ENCODE data around the gene NLRP5.

DNA sequence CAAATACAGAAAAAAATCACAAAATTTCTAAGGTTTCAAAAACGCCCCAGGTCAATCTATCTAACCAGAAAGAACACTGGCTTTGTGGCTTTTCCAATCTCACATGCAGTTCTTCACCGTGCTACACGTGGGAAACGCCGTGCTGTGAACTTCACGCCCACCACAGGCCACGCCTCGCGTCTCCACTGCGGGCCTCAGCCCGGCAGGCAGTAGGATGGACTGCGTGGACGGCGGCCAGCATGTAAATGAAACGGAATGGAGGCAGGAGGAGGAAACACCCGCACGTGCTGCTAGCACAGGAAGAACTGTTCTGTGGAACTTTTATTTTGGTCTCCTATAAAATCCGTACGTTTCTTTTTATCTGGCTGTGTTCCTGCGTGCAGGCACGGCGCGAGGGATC, 110.7 kb downstream of the NLRP5 start:
- TF ChIP-seq, protein P1, sequence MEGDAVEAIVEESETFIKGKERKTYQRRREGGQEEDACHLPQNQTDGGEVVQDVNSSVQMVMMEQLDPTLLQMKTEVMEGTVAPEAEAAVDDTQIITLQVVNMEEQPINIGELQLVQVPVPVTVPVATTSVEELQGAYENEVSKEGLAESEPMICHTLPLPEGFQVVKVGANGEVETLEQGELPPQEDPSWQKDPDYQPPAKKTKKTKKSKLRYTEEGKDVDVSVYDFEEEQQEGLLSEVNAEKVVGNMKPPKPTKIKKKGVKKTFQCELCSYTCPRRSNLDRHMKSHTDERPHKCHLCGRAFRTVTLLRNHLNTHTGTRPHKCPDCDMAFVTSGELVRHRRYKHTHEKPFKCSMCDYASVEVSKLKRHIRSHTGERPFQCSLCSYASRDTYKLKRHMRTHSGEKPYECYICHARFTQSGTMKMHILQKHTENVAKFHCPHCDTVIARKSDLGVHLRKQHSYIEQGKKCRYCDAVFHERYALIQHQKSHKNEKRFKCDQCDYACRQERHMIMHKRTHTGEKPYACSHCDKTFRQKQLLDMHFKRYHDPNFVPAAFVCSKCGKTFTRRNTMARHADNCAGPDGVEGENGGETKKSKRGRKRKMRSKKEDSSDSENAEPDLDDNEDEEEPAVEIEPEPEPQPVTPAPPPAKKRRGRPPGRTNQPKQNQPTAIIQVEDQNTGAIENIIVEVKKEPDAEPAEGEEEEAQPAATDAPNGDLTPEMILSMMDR (IDR thresholded peaks at IDR 0.05; ENCODE audit: insufficient read depth, low read depth, low read length), result no peak
- TF ChIP-seq EZH2 (IDR thresholded peaks at IDR 0.05; ENCODE audit: insufficient read depth, low read length), result no peak
